GM19463 (cell line): ENCODE results near the gene SFN.
"Not testable (repeated sequence)": the region's sequence is repeated elsewhere in the genome, so short reads cannot be mapped to it uniquely, and the experiment has no call there.

Experiments
- ATAC-seq: cut with Tn5 transposase; IDR thresholded peaks from one replicate; pipeline ENCODE4 v1.9.1; 2021; ENCODE audit warnings: mild to moderate bottlenecking, moderate library complexity; ENCODE audit not compliant: unreplicated experiment

SFN gene

DNA sequence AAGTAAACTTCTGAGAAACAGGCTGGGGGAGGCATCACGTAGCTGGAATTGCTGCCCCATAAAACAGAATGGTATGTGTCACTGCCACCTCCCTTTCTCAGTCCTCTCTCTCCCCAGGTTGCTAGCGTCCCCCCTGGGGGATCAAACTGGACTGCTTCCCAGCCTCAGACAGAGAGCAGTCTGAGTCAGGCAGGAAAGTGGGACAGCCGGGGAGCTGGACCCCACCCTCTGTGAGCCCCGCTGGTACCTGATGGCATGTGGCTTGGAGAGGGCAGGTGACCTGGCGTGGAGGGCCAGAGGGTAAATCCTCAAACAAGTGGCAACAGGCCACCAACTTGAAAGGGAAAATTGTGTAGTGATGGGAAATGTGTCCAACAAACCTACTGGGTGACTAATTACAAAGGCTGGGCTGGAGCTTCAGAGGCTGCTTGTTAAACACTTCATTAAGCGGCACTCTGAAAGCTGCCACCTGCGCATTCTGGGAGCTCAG, 1.0 kb upstream of the SFN start:
- ATAC-seq, result no peak

DNA sequence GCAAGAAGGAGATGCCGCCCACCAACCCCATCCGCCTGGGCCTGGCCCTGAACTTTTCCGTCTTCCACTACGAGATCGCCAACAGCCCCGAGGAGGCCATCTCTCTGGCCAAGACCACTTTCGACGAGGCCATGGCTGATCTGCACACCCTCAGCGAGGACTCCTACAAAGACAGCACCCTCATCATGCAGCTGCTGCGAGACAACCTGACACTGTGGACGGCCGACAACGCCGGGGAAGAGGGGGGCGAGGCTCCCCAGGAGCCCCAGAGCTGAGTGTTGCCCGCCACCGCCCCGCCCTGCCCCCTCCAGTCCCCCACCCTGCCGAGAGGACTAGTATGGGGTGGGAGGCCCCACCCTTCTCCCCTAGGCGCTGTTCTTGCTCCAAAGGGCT, 732 bp downstream of the SFN start:
- no peak for ATAC-seq

DNA sequence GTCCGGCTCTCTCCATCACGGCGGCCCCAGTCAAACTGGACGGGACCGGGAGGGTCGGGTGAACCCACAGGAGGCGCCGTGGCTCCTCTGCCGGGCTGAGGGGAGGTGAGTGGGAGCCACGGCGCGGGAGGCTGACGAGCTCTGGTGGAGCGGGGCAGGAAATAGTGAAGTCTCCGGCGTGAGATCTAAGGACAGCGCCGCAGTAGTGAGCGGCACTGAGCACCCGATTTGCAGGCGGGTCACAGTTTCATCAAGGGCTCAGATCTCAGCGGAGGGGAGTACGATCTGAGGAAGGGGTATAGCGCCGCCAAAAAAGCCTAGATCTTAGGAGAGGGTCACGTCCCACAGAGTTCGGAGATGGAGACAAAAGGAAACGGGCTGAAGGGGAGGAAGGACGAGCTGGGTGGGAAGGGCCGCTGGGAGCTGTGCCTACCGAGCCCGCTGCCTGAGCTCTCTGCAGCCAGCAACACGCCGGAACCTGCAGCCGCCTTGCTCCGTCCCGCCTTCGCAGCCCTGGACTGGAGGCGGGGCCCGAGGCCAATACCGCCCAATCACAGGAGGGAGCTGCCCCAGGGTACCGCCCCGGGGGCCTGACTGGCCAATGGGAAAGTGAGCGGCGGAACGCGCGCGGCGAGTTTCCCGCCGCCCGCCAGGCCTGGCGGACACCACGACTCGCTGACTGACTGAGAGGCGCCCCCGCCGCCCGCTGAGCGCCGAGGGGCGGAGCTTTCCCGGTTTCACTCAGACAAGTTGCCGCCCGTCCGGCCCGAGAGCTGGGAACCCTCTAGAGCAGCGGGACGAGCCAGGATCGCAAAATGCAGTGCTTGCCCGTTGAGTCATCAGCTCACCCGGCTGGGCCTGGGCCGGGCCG, 1.9 kb downstream of the SFN start:
- peak; percentile 94 for ATAC-seq

DNA sequence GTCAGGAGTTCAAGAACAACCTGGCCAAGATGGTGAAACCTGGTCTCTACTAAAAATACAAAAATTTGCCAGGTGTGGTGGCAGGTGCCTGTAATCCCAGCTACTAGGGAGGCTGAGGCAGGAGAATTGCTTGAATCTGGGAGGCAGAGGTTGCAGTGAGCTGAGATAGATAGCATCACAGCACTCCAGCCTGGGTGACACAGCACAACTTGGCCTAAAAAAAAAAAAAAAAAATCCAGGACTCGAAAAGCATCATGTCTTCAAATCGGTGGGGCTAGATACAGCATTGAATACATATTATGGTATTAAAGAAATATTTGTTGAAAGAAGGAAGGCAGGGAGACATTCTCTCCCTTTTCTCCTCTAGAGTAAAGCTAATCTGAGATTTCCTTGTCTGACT, 10.1 kb downstream of the SFN start:
- ATAC-seq, result not testable (repeated sequence)

DNA sequence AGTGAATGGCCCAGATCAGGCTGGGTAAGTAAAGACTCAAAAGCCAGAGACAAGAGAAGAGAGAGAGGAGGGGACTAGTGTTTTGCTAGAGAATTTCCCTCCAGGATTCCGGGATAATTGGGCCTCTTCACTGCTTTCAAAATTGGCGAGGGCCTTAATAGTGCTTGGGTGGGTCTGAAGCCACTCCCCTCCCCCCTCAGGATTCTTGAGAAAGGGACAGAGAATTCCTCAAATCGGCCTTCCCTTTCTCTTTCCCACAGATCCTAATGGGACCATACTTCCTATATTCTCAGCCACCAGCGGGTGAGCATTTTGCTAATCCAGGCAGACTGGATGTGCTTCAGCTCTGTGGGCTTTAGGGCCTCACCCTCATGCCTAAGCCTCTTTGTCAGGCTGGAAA, 11.9 kb downstream of the SFN start:
- no peak for ATAC-seq

DNA sequence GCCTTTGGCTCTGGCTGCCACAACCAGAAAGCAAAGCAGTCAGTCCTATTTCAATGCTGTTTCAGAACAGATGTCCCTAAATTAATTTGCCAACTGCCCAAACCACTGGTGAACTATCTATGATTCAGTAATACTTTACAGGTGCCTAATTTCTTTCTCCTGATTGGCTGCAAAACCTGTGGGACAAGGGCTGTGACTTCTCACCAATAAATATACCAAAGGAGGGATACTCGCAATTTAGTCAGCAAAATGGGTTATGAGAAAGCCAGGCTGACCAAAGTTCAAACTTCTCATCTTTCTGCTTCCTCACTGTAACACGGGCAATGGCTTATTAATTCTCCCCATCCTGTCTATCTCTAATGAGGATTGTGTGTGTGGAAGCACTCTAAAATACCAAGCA, 14.4 kb downstream of the SFN start:
- no peak for ATAC-seq

DNA sequence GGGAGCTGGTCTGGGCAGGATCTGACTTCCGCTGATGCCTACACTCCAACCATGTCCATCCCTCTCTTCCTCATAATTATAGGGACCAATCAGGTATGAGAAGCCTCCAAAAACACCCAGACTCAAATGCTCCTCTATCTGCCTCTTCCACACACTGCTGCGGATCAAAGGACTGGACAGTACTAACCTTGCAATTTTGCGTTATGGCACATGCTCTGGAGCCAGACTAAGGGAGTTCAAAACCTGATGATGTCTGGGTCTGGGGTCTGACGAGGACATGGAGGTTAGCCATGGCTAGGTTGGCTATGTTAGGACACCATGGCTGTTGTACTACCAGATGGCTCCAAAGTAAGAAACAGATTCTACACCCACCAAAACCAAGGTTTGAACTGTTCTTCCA, 16.8 kb downstream of the SFN start:
- no peak for ATAC-seq

DNA sequence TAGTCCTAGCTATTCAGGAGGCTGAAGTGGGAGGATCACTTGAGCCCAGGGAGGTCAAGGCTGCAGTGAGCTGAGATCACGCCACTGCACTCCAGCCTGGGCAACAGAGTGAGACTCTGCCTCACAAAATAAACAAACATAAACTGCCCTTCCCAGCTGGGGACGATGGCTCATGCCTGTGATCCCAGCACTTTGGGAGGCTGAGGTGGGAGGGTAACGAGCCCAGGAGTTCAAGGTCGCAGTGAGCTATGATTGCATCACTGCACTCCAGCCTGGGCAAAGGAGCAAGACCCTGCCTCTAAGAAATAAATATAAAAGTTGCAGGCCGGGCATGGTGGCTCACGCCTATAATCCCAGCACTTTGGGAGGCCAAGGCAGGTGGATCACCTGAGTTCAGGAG, 18.7 kb downstream of the SFN start:
- ATAC-seq, result not testable (repeated sequence)

DNA sequence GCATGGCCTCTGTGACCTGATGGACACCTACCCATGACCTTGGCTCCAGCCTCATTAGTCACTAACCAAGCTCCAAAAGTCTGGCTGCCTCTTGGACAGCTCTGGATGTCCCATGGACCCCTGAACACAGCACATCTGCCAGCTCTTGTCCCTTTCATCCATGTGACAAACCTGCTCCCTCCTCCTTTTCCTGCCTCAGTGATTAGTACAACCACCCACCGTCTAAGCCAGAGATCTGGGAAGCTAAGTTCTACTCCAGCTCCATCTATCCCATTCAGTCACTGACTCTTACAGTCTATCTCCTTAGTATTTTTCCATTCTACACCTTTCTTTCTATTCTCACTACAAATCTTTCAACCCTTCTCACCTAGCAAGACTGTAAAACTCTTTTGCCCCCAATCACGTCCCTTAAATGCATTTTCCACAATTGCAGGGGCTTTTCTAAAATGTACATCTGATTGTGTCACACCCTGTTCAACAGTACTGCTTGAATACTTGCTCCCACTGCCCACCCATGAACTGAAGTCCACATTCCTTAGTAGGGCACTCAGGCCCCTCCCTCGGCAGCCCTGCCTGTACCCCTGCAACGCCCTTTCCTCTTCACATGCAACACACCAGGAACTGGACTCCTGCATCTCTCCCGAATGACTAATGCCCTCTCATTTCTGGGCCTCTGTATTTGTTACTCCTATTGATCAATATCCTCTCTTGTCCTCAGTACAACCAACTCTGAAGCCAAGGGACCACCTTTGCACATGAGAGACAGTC, 19.9 kb downstream of the SFN start:
- no peak for ATAC-seq

DNA sequence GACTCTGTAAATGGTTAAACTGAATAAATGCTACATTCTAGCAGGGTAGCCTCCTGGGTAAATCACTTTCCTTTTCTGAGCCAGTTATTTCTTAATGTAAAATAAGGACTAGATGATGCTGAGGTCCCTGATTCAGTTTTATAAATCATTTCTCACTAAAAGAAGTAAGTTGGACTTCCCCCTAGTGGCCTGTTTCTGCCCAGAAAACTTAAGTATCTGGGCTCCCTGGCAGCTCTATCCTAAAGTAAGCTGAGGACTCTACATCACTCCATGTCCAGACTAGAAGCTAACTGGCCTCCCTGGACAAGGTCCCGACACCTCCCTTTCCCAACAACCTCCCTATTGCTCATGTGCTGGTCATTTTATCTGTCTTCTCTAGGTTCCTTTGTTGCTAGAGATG, 24.2 kb downstream of the SFN start:
- ATAC-seq, result no peak

DNA sequence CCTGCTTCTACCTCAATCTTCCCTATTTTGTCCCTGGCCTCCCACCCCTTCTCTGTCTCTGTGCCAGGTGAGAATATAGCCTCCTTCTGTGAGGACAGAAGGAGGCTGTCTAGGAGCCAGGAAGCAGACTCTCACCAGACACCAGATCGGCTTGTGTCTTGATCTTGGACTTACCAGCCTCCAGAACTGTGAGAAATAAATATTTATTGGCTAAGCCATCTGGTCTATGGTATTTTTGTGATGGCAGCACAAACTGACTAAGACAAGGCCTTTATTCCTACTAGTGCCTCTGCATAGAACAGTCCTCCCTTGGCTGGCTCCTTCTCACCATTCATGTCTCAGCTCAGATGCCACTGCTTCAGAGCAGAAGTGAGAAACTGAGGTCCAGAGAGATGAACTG, 25.3 kb downstream of the SFN start:
- no peak for ATAC-seq

DNA sequence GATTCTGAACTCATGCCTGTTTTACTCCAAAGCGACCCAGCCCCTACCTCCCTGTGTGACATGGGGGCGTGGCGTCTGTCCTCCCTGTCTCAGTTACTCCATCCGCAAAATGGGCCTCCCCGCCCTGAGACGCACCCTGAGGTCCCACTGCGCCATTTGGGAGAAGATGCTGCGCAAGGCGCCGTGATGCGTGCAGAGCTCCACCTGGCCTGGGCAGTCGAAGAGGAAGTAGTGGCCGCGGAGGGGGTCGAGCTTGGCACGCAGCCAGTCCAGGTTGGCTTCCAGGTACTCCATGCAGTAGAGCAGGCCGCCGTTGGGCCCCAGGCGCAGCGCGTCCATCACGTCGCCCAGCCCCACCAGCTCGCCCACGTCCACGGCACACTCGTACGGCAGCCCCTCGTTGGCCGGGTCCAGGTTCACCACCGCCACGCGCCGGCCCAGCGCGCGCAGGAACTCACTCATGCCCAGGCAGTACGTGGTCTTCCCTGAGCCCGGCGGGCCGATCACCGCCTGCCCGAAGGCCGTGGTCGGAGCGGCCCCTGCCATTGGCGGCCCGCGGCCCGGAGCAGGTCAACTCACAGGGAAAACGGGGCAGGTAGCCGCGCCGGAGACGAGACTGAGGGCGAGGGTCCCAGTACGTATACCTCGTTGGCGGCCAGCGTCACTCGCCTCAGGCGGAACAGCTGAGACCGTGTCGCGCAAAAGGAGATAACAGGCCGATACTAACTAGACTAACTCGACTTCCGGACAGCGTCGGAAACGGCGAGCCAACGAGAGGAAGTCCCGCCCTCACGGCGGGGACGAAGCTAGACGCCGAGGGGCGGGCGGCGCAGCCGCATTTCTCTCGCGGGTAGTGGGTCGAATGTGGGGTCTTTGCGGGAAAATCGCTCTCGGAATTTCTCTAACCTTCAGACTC, 26.9 kb downstream of the SFN start, which contains the start of gene GPN2:
GPN2 (minus strand) TSS at position 733 of the 916 bp plus-strand sequence; CDS start at position 546, 187 bp downstream.
- ATAC-seq, result peak; percentile 85

DNA sequence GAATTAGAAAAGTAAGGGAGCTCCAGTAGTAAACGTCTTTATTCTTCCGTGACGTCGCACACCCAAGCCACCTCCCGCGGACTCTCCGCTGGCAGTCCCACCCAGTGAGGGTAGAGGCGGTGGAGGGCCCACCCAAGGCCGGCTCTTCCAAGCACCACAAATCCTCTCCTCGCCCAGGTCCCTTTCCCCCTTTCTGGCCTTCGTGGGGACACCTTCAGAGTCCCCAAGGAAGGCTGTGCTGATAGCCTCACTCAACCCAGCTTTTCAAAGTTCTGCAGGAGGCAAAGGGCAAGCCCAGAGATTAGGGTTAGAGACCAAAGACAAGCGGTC, 27.5 kb downstream of the SFN start:
- peak; percentile 17 for ATAC-seq

DNA sequence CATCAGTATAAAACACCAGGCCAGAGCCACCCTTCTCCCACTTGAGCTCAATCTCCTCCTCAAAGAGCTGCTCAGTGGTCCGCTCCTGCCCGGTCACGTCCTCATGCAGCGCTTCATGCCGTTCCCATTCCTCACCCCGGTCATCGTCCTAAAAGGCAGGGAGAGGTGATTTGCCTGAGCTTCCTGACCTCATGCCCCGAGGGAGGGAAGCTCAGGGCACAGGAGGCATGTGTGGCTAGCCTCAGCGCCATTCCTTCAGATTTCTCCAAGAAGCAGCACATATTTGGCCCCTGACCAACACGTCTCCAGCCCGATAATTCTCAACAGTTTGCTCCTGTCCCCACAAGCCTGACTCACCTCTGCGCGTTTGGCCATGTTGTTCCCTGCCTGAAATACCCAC, 31.3 kb downstream of the SFN start:
- no peak for ATAC-seq

DNA sequence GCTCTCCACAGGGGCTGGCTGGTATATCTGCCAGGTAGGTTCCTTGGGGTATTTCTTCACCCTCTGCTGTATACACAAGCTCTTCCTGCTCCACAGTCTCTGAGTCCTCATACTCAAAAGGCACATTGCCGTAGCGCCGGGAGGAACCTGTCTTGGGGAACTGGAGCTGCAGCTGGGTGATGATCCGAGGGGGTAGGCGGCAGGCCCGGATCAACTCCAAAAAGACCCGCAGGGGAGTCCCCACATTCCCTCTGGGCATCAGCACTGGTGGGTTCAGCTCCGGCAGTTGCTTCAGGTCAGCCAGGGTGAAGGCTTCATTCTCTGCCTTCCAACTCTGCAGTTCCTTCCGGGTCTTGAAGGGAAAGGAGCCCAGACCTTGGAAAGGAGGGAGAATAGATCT, 34.4 kb downstream of the SFN start:
- ATAC-seq, result no peak

DNA sequence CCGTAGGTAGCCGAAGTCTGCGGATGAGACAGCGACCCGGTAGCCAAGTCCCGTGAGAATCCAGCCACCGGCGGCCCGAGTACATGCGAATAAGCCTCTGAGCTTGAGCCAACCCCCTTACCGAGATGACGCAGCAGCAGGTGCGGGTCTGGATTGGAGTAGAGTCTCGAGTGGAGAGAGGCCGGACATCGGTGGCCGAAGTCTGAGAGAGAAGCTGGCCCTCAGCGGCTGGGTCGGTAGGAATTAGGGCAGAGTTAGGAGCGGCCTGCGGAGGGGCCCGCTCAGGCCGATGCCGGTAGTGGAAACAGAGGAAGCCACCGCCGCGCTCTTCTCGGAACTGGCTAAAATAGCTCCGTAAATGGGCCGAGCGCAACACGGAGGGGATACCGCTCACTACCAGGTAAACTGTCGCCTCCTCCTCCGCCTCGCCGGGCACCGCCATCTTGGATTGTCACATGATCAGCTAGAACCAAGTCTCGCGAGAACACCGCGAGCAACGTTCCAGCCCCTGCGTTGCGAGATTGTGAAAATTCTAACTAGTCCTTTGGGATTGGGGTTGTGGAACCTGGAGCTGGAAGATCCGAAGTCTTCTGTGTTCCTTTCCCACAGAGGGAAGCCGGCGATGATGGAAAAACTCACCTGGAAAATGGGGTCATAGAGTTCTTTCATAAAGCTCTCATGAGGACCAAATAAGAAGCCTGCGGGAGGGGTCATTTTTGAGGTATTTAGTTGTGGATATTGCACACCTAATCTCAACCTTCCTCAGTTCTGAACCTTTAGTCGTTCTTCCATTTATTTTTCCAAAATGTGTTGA, 37.3 kb downstream of the SFN start, which contains the start of gene GPATCH3:
GPATCH3 (minus strand) TSS at position 467 of the 814 bp plus-strand sequence; CDS start at position 442, 25 bp downstream.
- no peak for ATAC-seq

DNA sequence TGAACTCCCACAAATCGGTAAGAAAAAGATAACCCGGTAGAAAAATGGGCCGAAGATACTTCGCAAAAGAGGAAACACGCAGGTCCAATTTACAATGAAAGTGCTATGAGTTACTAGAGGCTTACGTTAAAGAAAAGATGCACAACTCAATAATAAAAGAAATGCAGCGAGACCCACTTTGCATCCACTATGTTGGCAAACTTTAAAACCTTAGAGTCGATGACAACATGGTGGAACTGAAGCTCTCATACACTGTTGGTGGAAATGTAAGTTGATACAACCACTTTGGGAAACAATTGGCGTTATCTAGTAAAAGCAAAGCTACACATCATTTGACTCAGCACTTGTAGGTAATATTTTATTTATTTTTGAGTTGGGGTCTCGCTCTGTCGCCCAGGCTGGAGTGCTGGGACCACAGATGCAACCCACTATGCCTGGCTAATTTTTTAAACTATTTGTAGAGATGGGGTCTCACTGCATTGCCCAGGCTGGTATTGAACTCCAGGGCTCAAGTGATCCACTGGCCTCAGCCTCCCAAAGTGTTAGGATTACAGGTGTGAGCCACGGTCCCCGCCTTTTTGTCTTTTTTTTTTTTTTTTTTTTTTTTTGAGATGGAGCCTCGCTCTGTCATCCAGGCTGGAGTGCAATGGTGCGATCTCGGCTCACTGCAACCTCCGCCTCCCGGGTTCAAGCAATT, 38.0 kb downstream of the SFN start:
- no peak for ATAC-seq

DNA sequence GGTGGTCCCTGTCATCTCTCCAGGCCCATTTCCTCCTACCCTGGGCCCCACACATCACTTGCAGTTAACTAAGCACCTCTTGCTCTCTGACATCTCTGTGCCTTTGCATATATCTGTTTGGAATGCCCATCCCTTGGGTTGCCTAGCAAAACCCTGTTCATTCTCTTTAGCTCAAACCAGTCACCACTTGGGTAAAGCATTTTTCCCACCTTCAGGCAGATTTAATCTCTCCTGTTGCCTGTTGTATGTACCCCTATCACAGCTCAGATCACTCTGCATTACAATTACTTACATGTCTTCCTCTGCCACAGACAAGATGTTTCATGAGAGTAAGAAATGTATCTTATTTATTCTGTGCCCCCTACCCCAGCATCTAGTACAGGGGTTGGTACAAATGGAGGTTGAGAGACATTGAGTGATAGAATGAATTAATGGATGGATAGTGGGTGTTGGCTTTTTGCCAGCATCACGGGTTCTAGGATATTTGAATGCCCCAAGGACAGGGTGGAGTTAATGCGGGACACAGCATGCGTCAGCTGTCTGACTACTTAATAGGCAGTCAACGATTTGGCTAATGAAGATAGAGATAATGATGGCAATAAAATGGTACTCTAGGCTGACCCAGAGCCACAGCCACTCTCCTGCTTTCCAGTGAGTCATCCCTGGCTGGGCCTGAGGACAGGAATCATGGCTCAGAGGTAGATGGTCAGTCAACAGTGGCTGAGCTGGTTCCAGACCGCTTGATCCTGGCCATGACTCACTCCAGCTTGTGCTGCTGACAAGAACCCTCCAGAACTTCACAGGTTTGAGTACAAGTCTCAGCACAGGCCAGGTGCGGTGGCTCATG, 44.3 kb downstream of the SFN start:
- ATAC-seq, result no peak

DNA sequence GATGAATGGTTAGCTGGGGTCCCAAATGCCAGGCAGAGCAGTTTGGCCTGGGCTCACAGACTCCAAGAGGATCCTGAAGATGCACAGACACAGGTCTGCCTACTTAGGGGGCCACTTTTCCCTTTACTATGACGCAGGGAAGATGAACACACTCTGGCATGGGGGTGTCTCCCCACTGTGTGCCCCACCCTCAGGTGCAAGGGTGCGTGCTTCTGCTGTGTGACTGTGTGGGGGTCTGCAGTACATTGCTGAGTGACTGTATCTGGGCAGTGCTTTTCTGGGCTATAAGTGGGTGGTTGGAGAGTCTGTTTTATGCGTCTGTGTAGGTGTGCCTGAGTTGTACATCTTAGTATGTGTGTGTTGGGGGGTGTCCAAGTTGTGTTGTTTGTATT, 47.0 kb downstream of the SFN start:
- ATAC-seq, result no peak
